Upper lobe of left lung (tissue), 6 donors: ENCODE data around the gene PSME2. TPM values are rescaled to one million over a fixed set of nuclear protein-coding genes. Genes with fewer than 3 reads are reported as not detected.

Experiments used
- ATAC-seq, 2 donors: fragments of 200-7000 bp; cut with Tn5 transposase; one replicate each; pipeline ENCODE4 v1.9.1; 2022; ENCODE audit warnings: mild to moderate bottlenecking in 2 of 2, moderate library complexity in 2 of 2; ENCODE audit not compliant: low FRiP score in 2 of 2
- DNase-seq, 2 donors: peaks; one replicate each; pipeline ENCODE4 v3.0.0-alpha.2; 2019 to 2020
- H3K27ac ChIP-seq, 4 donors: fragments of 200-600 bp; sonication (generic); one replicate each; pipeline ENCODE4 v1.5.1; 2016 to 2019
- H3K27me3 ChIP-seq, 4 donors: fragments of 200-600 bp; sonication (generic); one replicate each; pipeline ENCODE4 v1.5.1; 2017 to 2019
- H3K36me3 ChIP-seq, 4 donors: fragments of 200-600 bp; sonication (generic); one replicate each; pipeline ENCODE4 v1.5.1; 2016 to 2019
- H3K4me1 ChIP-seq, 4 donors: fragments of 200-600 bp; sonication (generic); one replicate each; pipeline ENCODE4 v1.5.1; 2018 to 2019
- H3K4me3 ChIP-seq, 4 donors: fragments of 200-600 bp; sonication (generic); one replicate each; pipeline ENCODE4 v1.5.1; 2017 to 2019; ENCODE audit warnings: mild to moderate bottlenecking in 2 of 4, moderate library complexity in 1 of 4
- H3K9me3 ChIP-seq, 4 donors: fragments of 200-600 bp; sonication (generic); one replicate each; pipeline ENCODE4 v1.5.1; 2018 to 2019
- CTCF ChIP-seq, 6 experiments: fragments of 450-650 bp in 4 of 6; fragments of 200-600 bp in 2 of 6; sonication (generic) in 2 of 6; IDR thresholded peaks; one replicate each; pipeline ENCODE4 v1.5.1; 2016 to 2019; ENCODE audit warnings: antibody characterized with exemption in 6 of 6
- EP300 ChIP-seq, 4 donors: sonication (generic); formaldehyde crosslinking; IDR thresholded peaks; one replicate each; pipeline ENCODE4 v1.5.1; 2017; ENCODE audit warnings: antibody characterized with exemption in 4 of 4, control low read depth in 2 of 4
- POLR2A ChIP-seq, 4 donors: fragments of 450-650 bp; IDR thresholded peaks; one replicate each; pipeline ENCODE4 v1.5.1; 2016 to 2017; ENCODE audit warnings: antibody characterized with exemption in 4 of 4, mild to moderate bottlenecking in 2 of 4
- POLR2AphosphoS5 ChIP-seq, 2 donors: sonication (generic); formaldehyde crosslinking; IDR thresholded peaks; one replicate each; pipeline ENCODE4 v1.5.1; 2017; ENCODE audit warnings: antibody characterized with exemption in 2 of 2
- WGBS, 2 donors: methylation state at CpG; one replicate each; pipeline ENCODE4 v1.1.5; 2017 to 2018; 5-methylcytosine and 5-hydroxymethylcytosine counted together
- total RNA-seq, 6 donors: library from RNA; depleted of rRNA in 4 of 6; stranded (reverse); fragments of >200 nt in 4 of 6; gene quantifications; one replicate each; pipeline versions ENCODE4 v1.1.0 to v1.2.1, GENCODE V29; 2016 to 2021
- donor health status: DM: no; HTN: no; CAD: no; lungs with moderate emphysema.
- donor health status: DM: no; HTN: yes; CAD: no; lungs with severe emphysema.

PSME2 gene
- total RNA-seq, 6 donors from 2014 or later = 58.5 to 144 (median 84.4) TPM

- H3K4me3 ChIP-seq = peak overlapping the region in 1 of 4 donors; percentile 92
- H3K9me3 ChIP-seq = no peaks in the 10 kb centered on the region
- 94 to 100% methylated on average over 2 of the region's 2 CpGs for WGBS, 2 donors
- H3K27me3 ChIP-seq = no peaks in the 10 kb centered on the region
- no peak for TF ChIP-seq POLR2A (IDR thresholded peaks at IDR 0.05)
- no peak for TF ChIP-seq CTCF (IDR thresholded peaks at IDR 0.05)
- TF ChIP-seq POLR2AphosphoS5 (IDR thresholded peaks at IDR 0.05) = no peak
- no peak for TF ChIP-seq EP300 (IDR thresholded peaks at IDR 0.05)
- H3K4me1 ChIP-seq = peaks cover 28 to 53% (median 35%) of the 10 kb centered on the region in 4 donors
- ATAC-seq (no peak), DNase-seq (no peak)
- peaks cover 14 to 25% (median 19%) of the 10 kb centered on the region in 4 donors for H3K36me3 ChIP-seq
- H3K27ac ChIP-seq = peak overlapping the region; percentile 87 to 96 (median 92)
Measured at GRCh38 chr14:24145219-24145618, 1.2 kb downstream of the PSME2 start.

GRCh38 chr14:24144451-24144850 lies 2.0 kb downstream of the PSME2 start:
- H3K4me1 ChIP-seq = peaks cover 35 to 55% (median 41%) of the 10 kb centered on the region in 4 donors
- TF ChIP-seq POLR2AphosphoS5 (IDR thresholded peaks at IDR 0.05) (no peak), POLR2A (IDR thresholded peaks at IDR 0.05) (no peak), EP300 (IDR thresholded peaks at IDR 0.05) (no peak), CTCF (IDR thresholded peaks at IDR 0.05) (no peak)
- H3K9me3 ChIP-seq = no peaks in the 10 kb centered on the region
- no peak overlapping the region for H3K4me3 ChIP-seq
- H3K36me3 ChIP-seq = peaks cover 8 to 20% (median 13%) of the 10 kb centered on the region in 4 donors
- 88 to 100% methylated on average over 1 of the region's 1 CpG for WGBS, 2 donors
- DNase-seq (no peak), ATAC-seq (no peak)
- peak overlapping the region in 1 of 4 donors; percentile 95 for H3K27ac ChIP-seq
- H3K27me3 ChIP-seq = no peaks in the 10 kb centered on the region

- no peak overlapping the region for H3K4me3 ChIP-seq
- TF ChIP-seq EP300 (IDR thresholded peaks at IDR 0.05) = no peak
- no peak for TF ChIP-seq POLR2AphosphoS5 (IDR thresholded peaks at IDR 0.05)
- TF ChIP-seq CTCF (IDR thresholded peaks at IDR 0.05) = no peak
- no peak for TF ChIP-seq POLR2A (IDR thresholded peaks at IDR 0.05)
- peaks cover 33 to 50% (median 41%) of the 10 kb centered on the region in 4 donors for H3K4me1 ChIP-seq
- ATAC-seq = no peak
- WGBS, 2 donors = 93 to 95% methylated on average over 2 of the region's 2 CpGs
- no peaks in the 10 kb centered on the region for H3K9me3 ChIP-seq
- H3K36me3 ChIP-seq = peaks cover 0 to 20% (median 17%) of the 10 kb centered on the region in 4 donors
- DNase-seq = no peak
- no peaks in the 10 kb centered on the region for H3K27me3 ChIP-seq
- peak overlapping the region in 1 of 4 donors; percentile 11 for H3K27ac ChIP-seq
Measured at GRCh38 chr14:24143511-24143910, 2.9 kb downstream of the PSME2 start.

- peak within 1 kb of the TSS; percentile 85 to 95 (median 90) for H3K27ac ChIP-seq
- peak; percentile 97 to 100 for DNase-seq
- peaks cover 36 to 58% (median 49%) of the 10 kb centered on the region in 4 donors for H3K4me1 ChIP-seq
- TF ChIP-seq POLR2AphosphoS5 (IDR thresholded peaks at IDR 0.05) (peak in 1 of 2 donors; percentile 91), CTCF (IDR thresholded peaks at IDR 0.05) (peak in 5 of 6 experiments; percentile 74 to 90 (median 86)), EP300 (IDR thresholded peaks at IDR 0.05) (no peak), POLR2A (IDR thresholded peaks at IDR 0.05) (peak in 3 of 4 donors; percentile 18 to 89 (median 61))
- H3K27me3 ChIP-seq = no peaks in the 10 kb centered on the region
- H3K9me3 ChIP-seq = no peaks in the 10 kb centered on the region
- peak within 1 kb of the TSS; percentile 62 to 90 (median 78) for H3K4me3 ChIP-seq
- ATAC-seq = peak; percentile 97 to 98
- H3K36me3 ChIP-seq = peaks cover 4 to 32% (median 28%) of the 10 kb centered on the region in 4 donors
- 0% methylated on average over 53 of the region's 65 CpGs; no CpG with 5 or more reads in 1 of the 2 donors for WGBS, 2 donors
Measured at GRCh38 chr14:24141097-24141880, 5.1 kb downstream of the PSME2 start, which contains the start of gene EMC9. TSS of gene EMC9 (minus strand) at chr14:24141591. CDS start at chr14:24141304, 287 bp downstream.
